Measurements from ENCODE around the gene TMPRSS4. TPM values are rescaled to one million over a fixed set of nuclear protein-coding genes. Genes with fewer than 3 reads are reported as not detected.
A peak's percentile ranks its signal among the peaks of the same experiment; 100 is the strongest.

The TMPRSS4 gene
- total and polyA plus RNA-seq, 2 experiments from 2014 or later = not detected

DNA sequence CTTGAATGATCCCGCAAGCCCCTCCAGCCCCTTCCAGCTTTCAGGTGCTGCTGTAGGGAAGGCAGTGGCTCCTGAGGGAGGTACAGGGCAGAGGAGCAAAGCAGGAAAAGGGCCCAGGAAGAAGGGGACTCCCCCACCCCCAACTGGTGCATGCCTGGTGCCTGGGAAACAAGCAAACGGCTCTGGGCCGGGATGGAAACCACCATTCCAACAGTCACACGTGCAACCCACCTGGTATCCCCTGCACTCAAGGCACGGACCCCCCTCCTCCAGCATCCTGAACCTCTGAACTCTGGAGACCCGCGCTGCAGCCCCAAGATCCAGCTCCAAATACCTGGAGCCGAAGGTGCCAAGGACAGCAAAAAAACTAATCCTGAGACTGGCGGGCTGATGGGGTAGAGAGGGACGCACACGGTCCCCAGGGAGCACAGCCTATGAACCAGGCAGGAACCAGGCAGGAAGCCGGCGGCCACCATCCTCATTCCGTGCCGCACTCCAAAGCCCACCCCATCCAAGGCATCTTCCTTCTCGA is 75.2 kb downstream of the TMPRSS4 start:
- Histone ChIP-seq H3K27ac (no peak overlapping the region), H3K4me3 (no peak overlapping the region), H2AFZ (no peak overlapping the region), H3K9me2 (ENCODE audit: insufficient read depth) (no peaks in the 10 kb centered on the region), H3K27me3 (replicated peaks; ENCODE audit: insufficient read depth) (peaks cover 76% of the 10 kb centered on the region), H3F3A (ENCODE audit: insufficient read depth) (no peaks in the 10 kb centered on the region), H4K20me1 (ENCODE audit: insufficient read depth) (no peaks in the 10 kb centered on the region), H3K36me3 (ENCODE audit: low read depth) (no peaks in the 10 kb centered on the region), H3K9ac (no peak overlapping the region), H3K4me2 (ENCODE audit: unreplicated experiment) (no peak overlapping the region), H3K4me1 (ENCODE audit: insufficient read depth) (no peaks in the 10 kb centered on the region), H3K79me2 (ENCODE audit: insufficient read depth) (no peaks in the 10 kb centered on the region), H3K9me3 (ENCODE audit: low read depth) (no peaks in the 10 kb centered on the region)
- DNase-seq = no peak
- TF ChIP-seq EZH2 (IDR thresholded peaks at IDR 0.05; ENCODE audit: insufficient read depth, poor library complexity, severe bottlenecking) (no peak), EZH2phosphoT487 (IDR thresholded peaks at IDR 0.05; ENCODE audit: insufficient read depth, low read depth) (0 out of 2 replicates have a peak, but pooled peaks have one; percentile 17)
- 34 to 37% methylated on average over 16 of the region's 16 CpGs for WGBS, 2 experiments (ENCODE audit: low coverage in 1 of 2, low lambda C conversion rate in 2 of 2, missing lambda C conversion rate in 2 of 2)
- in situ Hi-C loops (cut with MboI) = no loop called here

DNA sequence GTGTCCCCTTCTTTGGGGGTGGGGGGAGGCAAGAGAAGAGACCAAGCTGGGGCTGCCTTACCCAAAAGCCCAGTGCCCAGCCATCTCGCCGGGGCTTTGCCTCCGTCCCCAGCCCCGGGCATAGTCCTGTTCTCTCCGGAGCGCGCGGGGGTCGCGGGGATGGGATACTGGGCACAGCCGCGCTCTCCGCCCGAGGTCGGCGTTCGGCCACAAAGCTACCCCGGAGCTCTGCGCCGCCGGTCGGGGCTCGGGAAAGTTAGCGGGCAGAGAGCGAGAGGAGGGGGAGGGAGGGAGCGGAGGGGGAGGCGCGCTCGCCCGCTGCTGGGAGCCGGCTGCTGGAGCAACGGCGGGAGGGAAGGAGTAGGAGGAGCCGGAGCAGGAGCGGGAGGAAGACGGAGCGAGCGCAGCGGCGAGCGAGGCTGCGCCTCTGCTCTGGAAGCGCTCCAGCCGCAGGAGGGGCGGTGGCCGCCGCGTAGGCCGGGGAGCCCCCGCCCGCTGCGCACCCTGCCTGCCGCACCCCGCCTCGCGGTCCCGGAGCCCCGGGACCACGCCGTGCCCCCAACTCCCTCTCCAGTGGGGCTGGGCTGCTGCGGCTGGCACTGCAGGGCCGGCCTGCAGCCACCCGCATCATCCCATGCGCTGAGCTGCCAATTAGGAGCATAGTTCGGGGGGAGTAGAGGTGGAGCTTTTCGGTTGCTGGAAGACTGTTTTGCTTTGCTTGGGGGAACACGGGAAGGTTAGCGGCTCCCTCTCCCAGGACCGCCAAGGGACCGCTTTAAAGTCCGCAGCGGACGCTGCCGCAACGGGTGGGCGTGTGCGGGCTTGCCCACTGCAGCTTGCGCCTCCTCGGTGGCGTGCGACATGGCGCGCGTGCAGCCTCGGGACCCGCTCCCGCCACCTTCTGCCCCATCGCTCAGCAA is 75.9 kb downstream of the TMPRSS4 start, which contains the start of gene SCN4B:
TSS of gene SCN4B (minus strand) at position 272 of the 920 bp plus-strand sequence. CDS start at position 122, 150 bp downstream.
- Histone ChIP-seq H4K20me1 (ENCODE audit: insufficient read depth) (no peaks in the 10 kb centered on the region), H3K4me2 (ENCODE audit: unreplicated experiment) (peak within 1 kb of the TSS; percentile 51), H3K9me3 (ENCODE audit: low read depth) (no peaks in the 10 kb centered on the region), H3K4me1 (ENCODE audit: insufficient read depth) (no peaks in the 10 kb centered on the region), H3K36me3 (ENCODE audit: low read depth) (no peaks in the 10 kb centered on the region), H3F3A (ENCODE audit: insufficient read depth) (no peaks in the 10 kb centered on the region), H3K9me2 (ENCODE audit: insufficient read depth) (no peaks in the 10 kb centered on the region), H3K4me3 (peak within 1 kb of the TSS; percentile 68), H3K27me3 (replicated peaks; ENCODE audit: insufficient read depth) (peaks cover 75% of the 10 kb centered on the region), H3K27ac (no peak within 1 kb of the TSS), H3K79me2 (ENCODE audit: insufficient read depth) (no peaks in the 10 kb centered on the region), H2AFZ (peak within 1 kb of the TSS; percentile 63), H3K9ac (no peak within 1 kb of the TSS)
- in situ Hi-C loops (cut with MboI) = no loop called here
- peak; percentile 68 for TF ChIP-seq EZH2 (IDR thresholded peaks at IDR 0.05; ENCODE audit: insufficient read depth, poor library complexity, severe bottlenecking)
- no peak for TF ChIP-seq EZH2phosphoT487 (IDR thresholded peaks at IDR 0.05; ENCODE audit: insufficient read depth, low read depth)
- WGBS, 2 experiments (ENCODE audit: low coverage in 1 of 2, low lambda C conversion rate in 2 of 2, missing lambda C conversion rate in 2 of 2) = 2 to 3% methylated on average over 31 to 75 of the region's 88 CpGs
- peak; percentile 68 for DNase-seq

DNA sequence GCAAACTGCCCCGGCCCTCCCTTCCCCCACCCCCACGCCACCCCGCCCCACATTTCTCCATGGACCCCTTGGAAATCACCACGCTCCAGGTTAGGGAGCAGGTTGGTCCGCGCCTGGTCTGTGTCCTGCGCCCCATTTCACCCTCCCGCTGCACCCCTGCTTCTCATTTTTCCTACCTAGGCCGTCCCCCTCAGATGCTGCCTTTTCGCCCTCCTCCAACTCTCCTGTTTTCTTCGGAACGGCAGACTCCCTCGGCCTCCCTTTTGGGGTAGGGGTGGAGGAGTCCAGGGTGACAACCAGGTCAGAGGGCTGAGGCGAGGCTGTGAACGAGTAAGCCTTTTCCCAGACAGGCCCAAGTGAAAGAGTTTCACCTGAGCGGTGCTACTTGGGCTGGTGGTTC is 76.6 kb downstream of the TMPRSS4 start:
- no peaks in the 10 kb centered on the region for H3K9me2 ChIP-seq (ENCODE audit: insufficient read depth)
- H2AFZ ChIP-seq = no peak overlapping the region
- TF ChIP-seq EZH2 (IDR thresholded peaks at IDR 0.05; ENCODE audit: insufficient read depth, poor library complexity, severe bottlenecking) = no peak
- no peak for TF ChIP-seq EZH2phosphoT487 (IDR thresholded peaks at IDR 0.05; ENCODE audit: insufficient read depth, low read depth)
- in situ Hi-C loops (cut with MboI) = no loop called here
- H3F3A ChIP-seq (ENCODE audit: insufficient read depth) = no peaks in the 10 kb centered on the region
- DNase-seq = no peak
- no peaks in the 10 kb centered on the region for H3K36me3 ChIP-seq (ENCODE audit: low read depth)
- H4K20me1 ChIP-seq (ENCODE audit: insufficient read depth) = no peaks in the 10 kb centered on the region
- H3K4me1 ChIP-seq (ENCODE audit: insufficient read depth) = no peaks in the 10 kb centered on the region
- no peak overlapping the region for H3K4me2 ChIP-seq (ENCODE audit: unreplicated experiment)
- H3K4me3 ChIP-seq = peak overlapping the region; percentile 68; the same call in 1 of the 2 replicates
- no peak overlapping the region for H3K9ac ChIP-seq
- H3K27me3 ChIP-seq (replicated peaks; ENCODE audit: insufficient read depth) = peaks cover 73% of the 10 kb centered on the region
- 34 to 36% methylated on average over 16 of the region's 16 CpGs for WGBS, 2 experiments (ENCODE audit: low coverage in 1 of 2, low lambda C conversion rate in 2 of 2, missing lambda C conversion rate in 2 of 2)
- H3K9me3 ChIP-seq (ENCODE audit: low read depth) = no peaks in the 10 kb centered on the region
- H3K79me2 ChIP-seq (ENCODE audit: insufficient read depth) = no peaks in the 10 kb centered on the region
- no peak overlapping the region for H3K27ac ChIP-seq

DNA sequence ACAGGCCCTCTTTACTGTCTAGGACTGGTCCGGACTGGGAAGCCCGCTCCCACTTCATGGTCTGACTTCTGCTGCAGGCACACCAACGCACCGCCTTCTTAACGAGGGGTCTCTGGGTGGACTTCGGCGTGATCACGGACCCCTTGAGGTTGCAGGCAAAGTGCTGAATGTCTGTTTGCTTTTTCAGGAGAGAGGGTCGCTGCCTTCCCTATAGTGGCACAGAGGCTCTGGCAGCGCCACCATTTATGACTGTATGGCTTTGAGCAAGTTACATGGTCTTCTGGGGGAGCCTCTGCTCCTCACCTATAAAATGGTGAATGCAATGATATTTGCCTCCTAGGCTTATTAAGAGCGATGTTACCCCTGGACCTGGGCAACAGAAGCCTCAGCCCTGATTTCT is 77.1 kb downstream of the TMPRSS4 start:
- Histone ChIP-seq H4K20me1 (ENCODE audit: insufficient read depth) (no peaks in the 10 kb centered on the region), H3F3A (ENCODE audit: insufficient read depth) (no peaks in the 10 kb centered on the region), H3K27ac (no peak overlapping the region), H3K4me1 (ENCODE audit: insufficient read depth) (no peaks in the 10 kb centered on the region), H3K9me3 (ENCODE audit: low read depth) (no peaks in the 10 kb centered on the region), H3K9ac (no peak overlapping the region), H3K9me2 (ENCODE audit: insufficient read depth) (no peaks in the 10 kb centered on the region), H2AFZ (no peak overlapping the region), H3K4me2 (ENCODE audit: unreplicated experiment) (no peak overlapping the region), H3K36me3 (ENCODE audit: low read depth) (no peaks in the 10 kb centered on the region), H3K79me2 (ENCODE audit: insufficient read depth) (no peaks in the 10 kb centered on the region), H3K4me3 (no peak overlapping the region), H3K27me3 (replicated peaks; ENCODE audit: insufficient read depth) (peaks cover 76% of the 10 kb centered on the region)
- no peak for TF ChIP-seq EZH2phosphoT487 (IDR thresholded peaks at IDR 0.05; ENCODE audit: insufficient read depth, low read depth)
- 83 to 86% methylated on average over 11 of the region's 11 CpGs for WGBS, 2 experiments (ENCODE audit: low coverage in 1 of 2, low lambda C conversion rate in 2 of 2, missing lambda C conversion rate in 2 of 2)
- in situ Hi-C loops (cut with MboI) = no loop called here
- no peak for DNase-seq
